HCT116 (cell line): ENCODE results near the gene DOK5. TPM values are rescaled to one million over a fixed set of nuclear protein-coding genes. Genes with fewer than 3 reads are reported as not detected.

Source experiments
- ATAC-seq: fragments of 200-7000 bp; cut with Tn5 transposase; 2 replicates; pipeline ENCODE4 v1.9.1; 2020; ENCODE audit warnings: mild to moderate bottlenecking, moderate library complexity
- BruUV-seq: library from RNA; stranded (reverse); fragments of 400-500 nt; replicated peaks from 2 replicates; lab custom pipeline; 2021; lab: Mats Ljungman, UMichigan
- CTCF ChIA-PET: fragments of 300-600 bp; sonication (Branson Sonifier 250); formaldehyde crosslinking; loops from one replicate; lab custom pipeline; 2021; ENCODE audit warnings: antibody characterized with exemption; lab: Charles Lee
- POLR2A ChIA-PET: fragments of 300-600, 350-600 bp; sonication (Branson Sonifier 250); formaldehyde crosslinking; loops from one replicate; lab custom pipeline; 2021; ENCODE audit warnings: antibody characterized with exemption; lab: Charles Lee
- RAD21 ChIA-PET, 2 experiments: fragments of 300-600 bp; sonication (Branson Sonifier 250); formaldehyde crosslinking; loops; one replicate each; lab custom pipeline; 2023; ENCODE audit warnings: low total read pairs in 2 of 2; ENCODE audit not compliant: uncharacterized antibody in 2 of 2, unreplicated experiment in 2 of 2, low non-redundant PET in 1 of 2; lab: Charles Lee
- DNase-seq: peaks from one replicate; pipeline ENCODE4 v3.0.0-alpha.2; 2010; ENCODE audit warnings: low read depth, low spot score
- H2AFZ ChIP-seq: fragments of 200-600 bp; shearing (Covaris generic), sonication (generic); 2 replicates; pipeline ENCODE4 v1.6.1; 2017; ENCODE audit warnings: low read depth, mixed run types, mixed read lengths, antibody characterized with exemption, low read length; ENCODE audit not compliant: poor library complexity, severe bottlenecking
- H3K27ac ChIP-seq: 2 replicates; pipeline ENCODE4 v1.5.1; 2012; ENCODE audit warnings: low read depth, low read length
- H3K27me3 ChIP-seq: fragments of 200-600 bp; sonication (generic); 2 replicates; pipeline ENCODE4 v1.6.1; 2016; ENCODE audit warnings: mixed run types, low read length, mixed read lengths; ENCODE audit not compliant: insufficient read depth
- H3K36me3 ChIP-seq, 2 experiments: fragments of 200-500 bp in 1 of 2; fragments of 200-600 bp in 1 of 2; sonication (Bioruptor generic) in 1 of 2; sonication (generic) in 1 of 2; 2 replicates each; pipeline versions ENCODE4 v1.5.1 to v1.6.1; 2014 to 2016; ENCODE audit warnings: low read length in 2 of 2, inconsistent platforms in 1 of 2, mixed read lengths in 1 of 2, mixed run types in 1 of 2; ENCODE audit not compliant: insufficient read depth in 2 of 2, control insufficient read depth in 1 of 2
- H3K4me1 ChIP-seq, 2 experiments: fragments of 200-600 bp in 1 of 2; sonication (generic) in 1 of 2; 2 replicates each; pipeline versions ENCODE4 v1.5.1 to v1.6.1; 2012 to 2017; ENCODE audit warnings: low read length in 2 of 2, inconsistent platforms in 1 of 2, mild to moderate bottlenecking in 1 of 2, mixed read lengths in 1 of 2, mixed run types in 1 of 2, moderate library complexity in 1 of 2; ENCODE audit not compliant: insufficient read depth in 2 of 2, control insufficient read depth in 1 of 2
- H3K4me2 ChIP-seq: fragments of 200-600 bp; sonication (generic); 2 replicates; pipeline ENCODE4 v1.6.1; 2017; ENCODE audit warnings: mixed run types, low read length, mixed read lengths
- H3K4me3 ChIP-seq, 2 experiments: fragments of 200-600 bp in 1 of 2; sonication (generic) in 1 of 2; replicated peaks in 1 of 2; 2 replicates each; pipeline ENCODE4 v1.5.1; 2011 to 2016; ENCODE audit warnings: low read length in 2 of 2, control low read depth in 1 of 2, low read depth in 1 of 2, mild to moderate bottlenecking in 1 of 2, mixed read lengths in 1 of 2, mixed run types in 1 of 2
- H3K79me2 ChIP-seq: fragments of 200-600 bp; sonication (generic); 2 replicates; pipeline ENCODE4 v1.6.1; 2017; ENCODE audit warnings: mild to moderate bottlenecking, mixed run types, low read length, moderate library complexity, mixed read lengths; ENCODE audit not compliant: insufficient read depth
- H3K9ac ChIP-seq: fragments of 200-600 bp; sonication (generic); 2 replicates; pipeline ENCODE4 v1.6.1; 2016; ENCODE audit warnings: low read length, mixed read lengths
- H3K9me2 ChIP-seq: fragments of 200-600 bp; sonication (generic), shearing (Covaris generic); 2 replicates; pipeline ENCODE4 v1.6.1; 2017; ENCODE audit warnings: mixed run types, mild to moderate bottlenecking, moderate library complexity; ENCODE audit not compliant: insufficient read depth
- H3K9me3 ChIP-seq, 2 experiments: fragments of 200-500 bp in 1 of 2; fragments of 200-600 bp in 1 of 2; sonication (Bioruptor generic) in 1 of 2; sonication (generic) in 1 of 2; 2 replicates each; pipeline ENCODE4 v1.6.1; 2014 to 2017; ENCODE audit warnings: low read length in 2 of 2, mixed read lengths in 2 of 2, inconsistent platforms in 1 of 2, low read depth in 1 of 2, mild to moderate bottlenecking in 1 of 2, mixed run types in 1 of 2, moderate library complexity in 1 of 2; ENCODE audit not compliant: control insufficient read depth in 1 of 2, insufficient read depth in 1 of 2
- H4K20me1 ChIP-seq: fragments of 200-600 bp; sonication (generic), shearing (Covaris generic); 2 replicates; pipeline ENCODE4 v1.6.1; 2017; ENCODE audit warnings: mixed run types, mild to moderate bottlenecking, moderate library complexity; ENCODE audit not compliant: insufficient read depth
- CEBPB ChIP-seq: IDR thresholded peaks from 2 replicates; pipeline ENCODE4 v1.6.1; 2012; ENCODE audit warnings: low read depth
- ELF1 ChIP-seq: IDR thresholded peaks from 2 replicates; pipeline ENCODE4 v1.6.1; 2012; ENCODE audit warnings: low read depth, borderline replicate concordance
- intact Hi-C: fragments of 100-400 bp; cut with micrococcal nuclease; formaldehyde crosslinking; loops from 2 replicates; pipeline ENCODE4 v1.10.0; 2022
- total RNA-seq: library from RNA; stranded (reverse); gene quantifications from one replicate; pipeline ENCODE4 v1.2.1, GENCODE V29; 2021; ENCODE audit not compliant: unreplicated experiment
- TF ChIP-seq, protein P1 (sequence below): IDR thresholded peaks from 2 replicates; pipeline ENCODE4 v1.6.1; 2012; ENCODE audit warnings: low read depth
- TF ChIP-seq, protein P2 (sequence below), 3 experiments: fragments of 200-600 bp in 1 of 3; sonication (generic) in 1 of 3; IDR thresholded peaks in 2 of 3; conservative IDR thresholded peaks in 1 of 3; 2 replicates each; pipeline ENCODE4 v1.5.1; 2012 to 2017; ENCODE audit warnings: low read depth in 2 of 3, low read length in 2 of 3, antibody characterized with exemption in 1 of 3, borderline replicate concordance in 1 of 3, control low read depth in 1 of 3, mild to moderate bottlenecking in 1 of 3, mixed read lengths in 1 of 3, mixed run types in 1 of 3, moderate library complexity in 1 of 3; ENCODE audit not compliant: insufficient read depth in 1 of 3

The DOK5 gene
- total RNA-seq, 1 experiment from 2014 or later: not detected

DNA sequence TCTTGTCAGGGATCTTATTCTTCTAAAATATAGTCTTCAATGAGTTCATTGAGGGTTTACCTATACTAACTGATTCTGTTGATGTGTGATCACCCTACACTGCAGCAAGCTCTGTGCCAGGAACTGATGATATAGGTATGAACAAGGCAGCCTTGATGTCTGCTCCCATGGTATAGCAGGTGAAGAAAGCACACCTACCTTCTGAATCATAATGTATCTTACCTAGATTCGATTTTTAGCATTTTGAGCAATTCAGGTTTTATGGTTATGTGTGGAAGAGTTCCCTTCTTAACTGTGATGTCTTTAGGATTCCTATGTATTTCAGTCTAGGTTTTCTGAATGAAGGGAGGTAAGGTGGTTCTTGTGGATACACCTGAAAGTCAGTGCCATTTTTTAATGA, 223.0 kb downstream of the DOK5 start:
- Histone ChIP-seq H3K9me2 (no peaks in the 10 kb centered on the region), H3K36me3 (no peaks in the 10 kb centered on the region), H3K79me2 (no peaks in the 10 kb centered on the region), H3K9ac (no peak overlapping the region), H3K9me3 (no peaks in the 10 kb centered on the region), H3K27me3 (no peaks in the 10 kb centered on the region), H3K4me3 (no peak overlapping the region), H3K4me2 (no peak overlapping the region), H2AFZ (no peak overlapping the region), H3K27ac (no peak overlapping the region), H3K4me1 (no peaks in the 10 kb centered on the region), H4K20me1 (no peaks in the 10 kb centered on the region)
- ChIA-PET CTCF (no interaction called here), POLR2A (no interaction called here), RAD21 (no interaction called here)
- no peak for TF ChIP-seq ELF1
- TF ChIP-seq, protein P1, sequence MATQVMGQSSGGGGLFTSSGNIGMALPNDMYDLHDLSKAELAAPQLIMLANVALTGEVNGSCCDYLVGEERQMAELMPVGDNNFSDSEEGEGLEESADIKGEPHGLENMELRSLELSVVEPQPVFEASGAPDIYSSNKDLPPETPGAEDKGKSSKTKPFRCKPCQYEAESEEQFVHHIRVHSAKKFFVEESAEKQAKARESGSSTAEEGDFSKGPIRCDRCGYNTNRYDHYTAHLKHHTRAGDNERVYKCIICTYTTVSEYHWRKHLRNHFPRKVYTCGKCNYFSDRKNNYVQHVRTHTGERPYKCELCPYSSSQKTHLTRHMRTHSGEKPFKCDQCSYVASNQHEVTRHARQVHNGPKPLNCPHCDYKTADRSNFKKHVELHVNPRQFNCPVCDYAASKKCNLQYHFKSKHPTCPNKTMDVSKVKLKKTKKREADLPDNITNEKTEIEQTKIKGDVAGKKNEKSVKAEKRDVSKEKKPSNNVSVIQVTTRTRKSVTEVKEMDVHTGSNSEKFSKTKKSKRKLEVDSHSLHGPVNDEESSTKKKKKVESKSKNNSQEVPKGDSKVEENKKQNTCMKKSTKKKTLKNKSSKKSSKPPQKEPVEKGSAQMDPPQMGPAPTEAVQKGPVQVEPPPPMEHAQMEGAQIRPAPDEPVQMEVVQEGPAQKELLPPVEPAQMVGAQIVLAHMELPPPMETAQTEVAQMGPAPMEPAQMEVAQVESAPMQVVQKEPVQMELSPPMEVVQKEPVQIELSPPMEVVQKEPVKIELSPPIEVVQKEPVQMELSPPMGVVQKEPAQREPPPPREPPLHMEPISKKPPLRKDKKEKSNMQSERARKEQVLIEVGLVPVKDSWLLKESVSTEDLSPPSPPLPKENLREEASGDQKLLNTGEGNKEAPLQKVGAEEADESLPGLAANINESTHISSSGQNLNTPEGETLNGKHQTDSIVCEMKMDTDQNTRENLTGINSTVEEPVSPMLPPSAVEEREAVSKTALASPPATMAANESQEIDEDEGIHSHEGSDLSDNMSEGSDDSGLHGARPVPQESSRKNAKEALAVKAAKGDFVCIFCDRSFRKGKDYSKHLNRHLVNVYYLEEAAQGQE: no peak
- TF ChIP-seq, protein P2, sequence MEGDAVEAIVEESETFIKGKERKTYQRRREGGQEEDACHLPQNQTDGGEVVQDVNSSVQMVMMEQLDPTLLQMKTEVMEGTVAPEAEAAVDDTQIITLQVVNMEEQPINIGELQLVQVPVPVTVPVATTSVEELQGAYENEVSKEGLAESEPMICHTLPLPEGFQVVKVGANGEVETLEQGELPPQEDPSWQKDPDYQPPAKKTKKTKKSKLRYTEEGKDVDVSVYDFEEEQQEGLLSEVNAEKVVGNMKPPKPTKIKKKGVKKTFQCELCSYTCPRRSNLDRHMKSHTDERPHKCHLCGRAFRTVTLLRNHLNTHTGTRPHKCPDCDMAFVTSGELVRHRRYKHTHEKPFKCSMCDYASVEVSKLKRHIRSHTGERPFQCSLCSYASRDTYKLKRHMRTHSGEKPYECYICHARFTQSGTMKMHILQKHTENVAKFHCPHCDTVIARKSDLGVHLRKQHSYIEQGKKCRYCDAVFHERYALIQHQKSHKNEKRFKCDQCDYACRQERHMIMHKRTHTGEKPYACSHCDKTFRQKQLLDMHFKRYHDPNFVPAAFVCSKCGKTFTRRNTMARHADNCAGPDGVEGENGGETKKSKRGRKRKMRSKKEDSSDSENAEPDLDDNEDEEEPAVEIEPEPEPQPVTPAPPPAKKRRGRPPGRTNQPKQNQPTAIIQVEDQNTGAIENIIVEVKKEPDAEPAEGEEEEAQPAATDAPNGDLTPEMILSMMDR (IDR thresholded peaks at IDR 0.05 in 2 of 3, conservative IDR thresholded peaks at IDR 0.05 in 1 of 3; ENCODE audit: borderline replicate concordance in 1 of 3, insufficient read depth in 1 of 3, low read depth in 2 of 3, low read length in 2 of 3): no peak
- no peak for TF ChIP-seq CEBPB
- no TSS peak for BruUV-seq
- DNase-seq (no peak), ATAC-seq (no peak)
- intact Hi-C loops: no loop called here
